Osteocyte (in vitro differentiated cells): ENCODE data around the gene CTIF. TPM values are rescaled to one million over a fixed set of nuclear protein-coding genes. Genes with fewer than 3 reads are reported as not detected.
A peak's percentile ranks its signal among the peaks of the same experiment; 100 is the strongest.

Experiments used
- DNase-seq: peaks from one replicate; pipeline ENCODE4 v3.0.0; 2021; ENCODE audit warnings: mixed read lengths; ENCODE audit not compliant: unreplicated experiment; ENCODE audit errors: extremely low spot score
- H3K27ac Mint-ChIP-seq: one replicate; pipeline ENCODE4 v1.8.0; 2021; ENCODE audit warnings: mild to moderate bottlenecking, mixed read lengths; ENCODE audit not compliant: unreplicated experiment
- H3K27me3 Mint-ChIP-seq: one replicate; pipeline ENCODE4 v1.8.0; 2021; ENCODE audit warnings: mixed read lengths; ENCODE audit not compliant: unreplicated experiment
- H3K36me3 Mint-ChIP-seq: one replicate; pipeline ENCODE4 v1.8.0; 2021; ENCODE audit warnings: mixed read lengths; ENCODE audit not compliant: unreplicated experiment
- H3K4me1 Mint-ChIP-seq: one replicate; pipeline ENCODE4 v1.8.0; 2021; ENCODE audit warnings: mixed read lengths; ENCODE audit not compliant: unreplicated experiment
- H3K4me3 Mint-ChIP-seq: one replicate; pipeline ENCODE4 v1.8.0; 2021; ENCODE audit warnings: mild to moderate bottlenecking, moderate library complexity, mixed read lengths; ENCODE audit not compliant: unreplicated experiment
- H3K9me3 Mint-ChIP-seq: one replicate; pipeline ENCODE4 v1.8.0; 2021; ENCODE audit warnings: mixed read lengths; ENCODE audit not compliant: unreplicated experiment
- total RNA-seq: library from RNA; stranded (reverse); gene quantifications from 2 replicates; pipeline ENCODE4 v1.2.1, GENCODE V29; 2021
- TF ChIP-seq, protein P1 (sequence below): fragments of 200-600 bp; sonication (generic); IDR thresholded peaks from 2 replicates; pipeline ENCODE4 v1.5.0; 2021; ENCODE audit warnings: antibody characterized with exemption, mild to moderate bottlenecking, moderate library complexity

Gene CTIF
- total RNA-seq, 1 donor from 2014 or later, result 172 TPM

DNA sequence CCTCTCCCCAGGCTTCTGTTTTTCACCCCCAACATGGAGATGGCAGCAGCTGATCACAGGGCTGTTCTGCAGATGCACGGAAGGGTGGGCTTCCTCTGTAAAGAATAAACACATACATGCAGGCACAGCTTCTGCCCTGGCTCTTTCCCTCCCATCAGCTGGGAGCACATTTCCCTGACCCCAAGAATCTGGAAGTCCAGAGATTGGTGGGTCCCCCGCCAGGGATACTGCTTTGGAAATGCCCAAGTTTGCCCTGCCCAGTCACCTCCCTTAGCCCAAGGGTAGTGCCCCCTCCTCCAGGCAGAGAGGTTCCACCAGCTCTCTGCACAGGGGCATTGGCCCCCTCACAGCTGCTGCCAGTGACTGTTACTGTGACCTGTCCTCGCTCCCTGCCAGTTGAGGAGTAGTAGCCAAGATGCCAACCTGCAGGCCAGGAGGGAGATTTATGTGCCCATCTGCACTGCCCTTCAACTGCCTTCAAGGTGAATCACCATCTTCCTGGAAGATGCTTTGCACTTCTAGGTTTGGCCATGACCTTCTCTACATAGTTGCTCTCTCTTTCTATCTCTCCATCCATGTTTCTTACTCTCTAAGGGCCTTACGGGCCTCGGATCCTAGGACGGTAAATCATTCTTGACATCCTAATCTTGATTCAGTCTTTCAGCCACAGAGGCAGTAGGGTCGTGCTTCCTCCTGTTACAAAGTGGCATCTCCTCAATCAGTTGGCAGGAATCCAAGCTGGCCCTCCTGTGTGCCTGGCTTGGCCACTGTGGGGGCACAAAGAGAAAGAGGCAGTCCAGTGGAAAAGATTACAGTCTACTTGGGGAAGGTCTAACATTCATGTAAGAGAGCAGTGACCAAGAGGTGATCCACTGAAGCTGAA is 121.8 kb downstream of the CTIF start:
- H3K4me3 Mint-ChIP-seq, result no peak overlapping the region
- peaks cover 2% of the 10 kb centered on the region for H3K4me1 Mint-ChIP-seq
- TF ChIP-seq, protein P1, sequence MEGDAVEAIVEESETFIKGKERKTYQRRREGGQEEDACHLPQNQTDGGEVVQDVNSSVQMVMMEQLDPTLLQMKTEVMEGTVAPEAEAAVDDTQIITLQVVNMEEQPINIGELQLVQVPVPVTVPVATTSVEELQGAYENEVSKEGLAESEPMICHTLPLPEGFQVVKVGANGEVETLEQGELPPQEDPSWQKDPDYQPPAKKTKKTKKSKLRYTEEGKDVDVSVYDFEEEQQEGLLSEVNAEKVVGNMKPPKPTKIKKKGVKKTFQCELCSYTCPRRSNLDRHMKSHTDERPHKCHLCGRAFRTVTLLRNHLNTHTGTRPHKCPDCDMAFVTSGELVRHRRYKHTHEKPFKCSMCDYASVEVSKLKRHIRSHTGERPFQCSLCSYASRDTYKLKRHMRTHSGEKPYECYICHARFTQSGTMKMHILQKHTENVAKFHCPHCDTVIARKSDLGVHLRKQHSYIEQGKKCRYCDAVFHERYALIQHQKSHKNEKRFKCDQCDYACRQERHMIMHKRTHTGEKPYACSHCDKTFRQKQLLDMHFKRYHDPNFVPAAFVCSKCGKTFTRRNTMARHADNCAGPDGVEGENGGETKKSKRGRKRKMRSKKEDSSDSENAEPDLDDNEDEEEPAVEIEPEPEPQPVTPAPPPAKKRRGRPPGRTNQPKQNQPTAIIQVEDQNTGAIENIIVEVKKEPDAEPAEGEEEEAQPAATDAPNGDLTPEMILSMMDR, result no peak
- no peaks in the 10 kb centered on the region for H3K27me3 Mint-ChIP-seq
- H3K9me3 Mint-ChIP-seq, result peaks cover 3% of the 10 kb centered on the region
- no peak for DNase-seq
- peaks cover 4% of the 10 kb centered on the region for H3K36me3 Mint-ChIP-seq
- peak overlapping the region; percentile 85 for H3K27ac Mint-ChIP-seq

DNA sequence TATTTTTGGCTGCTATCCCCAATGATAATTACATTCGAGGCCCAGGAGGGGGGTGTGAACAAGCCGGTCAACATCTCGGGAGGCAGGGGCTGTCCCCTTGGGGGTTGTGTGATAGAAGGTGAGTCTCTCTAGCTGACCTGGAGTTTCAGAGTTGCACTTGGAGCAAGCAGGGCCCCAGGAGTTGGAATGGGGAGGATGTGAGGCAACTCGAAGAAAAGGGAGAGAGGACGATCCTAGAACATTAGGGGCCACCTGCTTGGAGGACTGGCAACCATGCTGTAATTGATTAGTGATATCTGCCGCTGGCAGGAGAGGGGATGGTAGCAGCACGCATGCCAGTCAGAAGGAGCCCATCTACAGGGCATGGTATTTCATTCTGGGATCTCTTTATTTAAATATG is 122.6 kb downstream of the CTIF start:
- Mint-ChIP-seq H3K9me3 (peaks cover 10% of the 10 kb centered on the region), H3K4me3 (no peak overlapping the region), H3K36me3 (peaks cover 13% of the 10 kb centered on the region), H3K4me1 (peaks cover 2% of the 10 kb centered on the region), H3K27me3 (no peaks in the 10 kb centered on the region), H3K27ac (peak overlapping the region; percentile 85)
- DNase-seq, result no peak
- TF ChIP-seq, protein P1, result no peak

DNA sequence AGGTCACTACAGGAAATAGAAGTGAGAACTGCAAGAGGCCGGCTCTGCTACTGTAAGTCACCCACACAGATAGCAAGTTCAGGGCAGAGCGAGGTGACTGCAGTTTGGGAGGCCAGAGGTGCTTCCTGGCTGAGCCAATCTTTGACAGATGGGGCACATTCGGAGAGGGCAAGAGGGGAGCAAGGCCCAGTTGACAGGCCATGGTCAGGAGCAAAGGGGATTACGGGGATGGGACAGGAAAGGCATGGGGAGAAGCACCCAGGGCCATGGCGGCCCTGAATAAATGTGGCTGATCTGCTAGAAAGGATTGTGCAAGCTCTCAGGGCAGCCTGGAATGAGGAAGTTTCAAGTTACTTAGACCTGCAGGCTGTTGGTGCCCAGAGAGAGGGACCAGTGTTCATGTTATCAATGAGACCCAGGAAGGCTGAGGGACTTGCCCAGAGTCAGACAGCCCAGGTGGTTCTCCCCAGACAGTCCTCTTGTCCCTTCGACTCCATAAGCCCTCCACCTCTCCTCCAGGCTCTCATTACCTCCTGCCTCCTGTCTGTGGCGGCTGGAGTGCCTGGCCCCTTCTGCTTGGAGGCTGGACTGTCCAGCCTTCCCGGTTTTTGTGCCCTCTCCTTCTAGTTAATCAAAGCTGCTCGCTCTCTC is 123.3 kb downstream of the CTIF start:
- TF ChIP-seq, protein P1, result peak; percentile 8
- Mint-ChIP-seq H3K27me3 (no peaks in the 10 kb centered on the region), H3K36me3 (peaks cover 15% of the 10 kb centered on the region), H3K4me1 (peaks cover 2% of the 10 kb centered on the region), H3K9me3 (peaks cover 10% of the 10 kb centered on the region), H3K4me3 (peak overlapping the region; percentile 6), H3K27ac (peak overlapping the region; percentile 85)
- DNase-seq, result no peak

DNA sequence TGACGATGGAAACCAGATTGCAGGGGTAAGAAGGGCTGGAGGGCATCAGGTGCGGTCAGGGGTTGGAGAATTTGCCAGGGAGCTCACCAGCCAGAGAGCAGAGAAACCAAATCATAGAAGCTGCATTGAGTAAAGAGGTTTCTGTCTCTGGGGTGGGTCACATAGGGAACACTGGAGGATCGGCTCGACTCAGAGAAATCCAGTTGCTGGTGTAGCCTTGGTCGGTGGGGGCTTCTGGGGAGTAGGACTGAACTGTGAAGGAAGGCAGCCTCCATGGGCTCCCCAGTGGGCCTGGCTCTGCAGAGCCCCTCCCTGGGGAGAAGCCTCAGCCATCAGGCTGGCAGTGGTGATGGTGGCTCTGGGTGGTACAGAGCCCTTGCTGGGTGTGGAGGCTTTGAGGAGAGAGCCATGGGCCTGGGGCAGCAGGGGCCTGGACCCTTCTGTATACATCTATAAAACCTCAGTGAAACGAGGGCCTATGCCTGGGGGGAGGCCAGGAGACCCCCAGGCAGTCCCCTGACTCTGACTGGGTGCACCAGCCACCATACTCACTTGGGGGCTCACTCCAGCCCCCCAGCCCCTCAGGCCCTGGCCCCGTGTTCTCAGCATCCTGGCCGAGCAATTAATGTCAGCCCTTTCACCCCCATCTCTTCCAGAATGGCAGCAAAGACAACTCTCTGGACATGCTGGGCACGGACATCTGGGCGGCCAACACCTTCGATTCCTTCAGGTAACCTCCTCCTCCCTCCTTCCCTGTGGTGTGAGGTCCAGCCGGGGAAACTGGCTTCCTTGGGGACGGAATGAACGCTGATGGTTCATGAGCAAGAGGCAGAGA is 124.5 kb downstream of the CTIF start:
- no peak overlapping the region for H3K4me3 Mint-ChIP-seq
- H3K36me3 Mint-ChIP-seq, result peaks cover 16% of the 10 kb centered on the region
- no peaks in the 10 kb centered on the region for H3K27me3 Mint-ChIP-seq
- no peak for DNase-seq
- H3K9me3 Mint-ChIP-seq, result peaks cover 10% of the 10 kb centered on the region
- TF ChIP-seq, protein P1, result no peak
- H3K4me1 Mint-ChIP-seq, result peaks cover 2% of the 10 kb centered on the region
- H3K27ac Mint-ChIP-seq, result peak overlapping the region; percentile 85
